DOHH2 (cell line): ENCODE data around the gene TFAP2C.

ENCODE experiments used
- H3F3A ChIP-seq: fragments of 200-600 bp; sonication (generic), shearing (Covaris generic); 2 replicates; pipeline ENCODE4 v1.6.0; 2016; ENCODE audit warnings: antibody characterized with exemption, mild to moderate bottlenecking; ENCODE audit not compliant: control insufficient read depth, insufficient read depth
- H3K27ac ChIP-seq: fragments of 200-600 bp; sonication (generic); 2 replicates; pipeline ENCODE4 v1.5.1; 2014; ENCODE audit warnings: low read depth, mild to moderate bottlenecking, low read length, moderate library complexity
- H3K27me3 ChIP-seq: fragments of 200-600 bp; sonication (generic); 2 replicates; pipeline ENCODE4 v1.6.1; 2014; ENCODE audit warnings: mild to moderate bottlenecking, low read length, mixed read lengths; ENCODE audit not compliant: control insufficient read depth
- H3K36me3 ChIP-seq: fragments of 200-600 bp; sonication (generic); 2 replicates; pipeline ENCODE4 v1.6.1; 2014; ENCODE audit warnings: mild to moderate bottlenecking, low read length, moderate library complexity, mixed read lengths; ENCODE audit not compliant: control insufficient read depth
- H3K4me1 ChIP-seq: fragments of 200-600 bp; sonication (generic); 2 replicates; pipeline ENCODE4 v1.6.1; 2014; ENCODE audit warnings: mild to moderate bottlenecking, low read length, mixed read lengths; ENCODE audit not compliant: control insufficient read depth
- H3K4me2 ChIP-seq: fragments of 200-600 bp; sonication (generic); 2 replicates; pipeline ENCODE4 v1.6.0; 2014; ENCODE audit warnings: mild to moderate bottlenecking, low read length, moderate library complexity
- H3K4me3 ChIP-seq: fragments of 200-600 bp; sonication (generic); 2 replicates; pipeline ENCODE4 v1.5.1; 2014; ENCODE audit warnings: mild to moderate bottlenecking, low read length, mixed read lengths
- H3K79me2 ChIP-seq: fragments of 200-600 bp; sonication (generic); 2 replicates; pipeline ENCODE4 v1.6.1; 2014; ENCODE audit warnings: mild to moderate bottlenecking, low read length, mixed read lengths; ENCODE audit not compliant: control insufficient read depth
- H3K9me2 ChIP-seq: fragments of 200-600 bp; sonication (generic); replicated peaks from 2 replicates; pipeline ENCODE4 v1.6.1; 2014; ENCODE audit warnings: mild to moderate bottlenecking, low read length, mixed read lengths; ENCODE audit not compliant: control insufficient read depth
- H3K9me3 ChIP-seq: fragments of 200-600 bp; sonication (generic); 2 replicates; pipeline ENCODE4 v1.6.1; 2014; ENCODE audit warnings: antibody characterized with exemption, low read length, mixed read lengths; ENCODE audit not compliant: control insufficient read depth, insufficient read depth
- H4K20me1 ChIP-seq: fragments of 200-600 bp; sonication (generic); 2 replicates; pipeline ENCODE4 v1.6.0; 2014; ENCODE audit warnings: low read depth, mild to moderate bottlenecking, antibody characterized with exemption, low read length, moderate library complexity; ENCODE audit not compliant: control insufficient read depth, insufficient read depth
- CTCF ChIP-seq: fragments of 200-600 bp; sonication (generic); IDR thresholded peaks from one replicate; pipeline ENCODE4 v1.5.1; 2014; ENCODE audit warnings: antibody characterized with exemption, mild to moderate bottlenecking, low read depth, low read length; ENCODE audit not compliant: poor library complexity, severe bottlenecking
- EZH2phosphoT487 ChIP-seq: fragments of 200-600 bp; sonication (generic); IDR thresholded peaks from 2 replicates; pipeline ENCODE4 v1.6.1; 2017; ENCODE audit warnings: borderline replicate concordance, mild to moderate bottlenecking, antibody characterized with exemption, low read length, moderate library complexity, mixed read lengths

TFAP2C gene

DNA sequence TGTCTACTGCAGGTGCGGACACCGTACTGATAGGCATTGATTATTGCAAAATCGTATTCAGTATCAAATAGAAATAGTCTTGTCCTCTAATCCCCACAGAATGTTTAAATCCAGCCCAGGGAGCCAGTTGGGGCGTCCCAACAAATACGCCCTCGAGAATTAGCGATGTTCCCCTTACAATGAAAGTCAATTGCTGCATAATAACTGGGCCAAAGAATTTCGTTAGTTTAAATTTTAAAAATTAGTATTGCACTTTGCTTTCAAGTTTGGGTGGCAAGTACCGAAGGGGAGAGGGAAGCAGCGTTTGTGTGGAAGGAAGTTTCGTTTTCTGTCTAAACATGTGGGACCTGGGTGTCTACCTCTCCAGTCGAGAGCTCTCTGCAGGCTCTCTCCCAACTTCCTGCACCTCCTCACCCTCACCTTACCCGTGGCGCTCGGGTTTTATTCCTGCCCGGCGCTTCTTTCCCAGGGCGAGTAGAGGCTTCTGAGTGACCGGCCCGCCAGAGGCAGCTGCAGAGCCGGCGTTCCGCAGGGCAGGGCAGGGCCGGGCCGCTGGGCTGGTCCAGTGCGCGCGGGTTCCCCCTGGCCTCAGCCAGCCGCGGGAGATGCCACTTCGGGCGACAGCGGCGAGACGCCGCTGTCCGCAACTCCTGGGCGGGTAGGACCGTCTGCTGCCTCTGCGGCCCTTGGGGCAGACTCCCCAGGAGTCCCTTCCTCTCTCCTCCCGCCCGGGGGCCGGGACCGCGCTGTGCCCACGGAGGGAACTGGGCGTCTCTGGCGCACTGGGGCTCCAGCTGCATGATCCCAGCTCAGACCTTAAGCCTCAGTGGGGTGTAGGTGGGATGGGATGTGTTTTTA is 862 bp upstream of the TFAP2C start:
- Histone ChIP-seq H3F3A (no peaks in the 10 kb centered on the region), H4K20me1 (no peaks in the 10 kb centered on the region), H3K4me1 (no peaks in the 10 kb centered on the region), H3K4me2 (no peak overlapping the region), H3K4me3 (no peak overlapping the region), H3K27ac (no peak overlapping the region), H3K27me3 (no peaks in the 10 kb centered on the region), H3K9me2 (no peaks in the 10 kb centered on the region), H3K9me3 (no peaks in the 10 kb centered on the region), H3K36me3 (no peaks in the 10 kb centered on the region), H3K79me2 (no peaks in the 10 kb centered on the region)
- TF ChIP-seq CTCF (no peak), EZH2phosphoT487 (no peak)

GRCh38 chr20:56629464-56630085 is 469 bp downstream of the TFAP2C start:
- Histone ChIP-seq H3K27ac (no peak overlapping the region), H3K4me2 (no peak overlapping the region), H3K79me2 (no peaks in the 10 kb centered on the region), H3F3A (no peaks in the 10 kb centered on the region), H3K4me1 (no peaks in the 10 kb centered on the region), H4K20me1 (no peaks in the 10 kb centered on the region), H3K27me3 (peaks cover 3% of the 10 kb centered on the region; the same call in 1 of the 2 replicates), H3K4me3 (no peak overlapping the region), H3K36me3 (no peaks in the 10 kb centered on the region), H3K9me3 (no peaks in the 10 kb centered on the region), H3K9me2 (no peaks in the 10 kb centered on the region)
- TF ChIP-seq CTCF (no peak), EZH2phosphoT487 (no peak)

DNA sequence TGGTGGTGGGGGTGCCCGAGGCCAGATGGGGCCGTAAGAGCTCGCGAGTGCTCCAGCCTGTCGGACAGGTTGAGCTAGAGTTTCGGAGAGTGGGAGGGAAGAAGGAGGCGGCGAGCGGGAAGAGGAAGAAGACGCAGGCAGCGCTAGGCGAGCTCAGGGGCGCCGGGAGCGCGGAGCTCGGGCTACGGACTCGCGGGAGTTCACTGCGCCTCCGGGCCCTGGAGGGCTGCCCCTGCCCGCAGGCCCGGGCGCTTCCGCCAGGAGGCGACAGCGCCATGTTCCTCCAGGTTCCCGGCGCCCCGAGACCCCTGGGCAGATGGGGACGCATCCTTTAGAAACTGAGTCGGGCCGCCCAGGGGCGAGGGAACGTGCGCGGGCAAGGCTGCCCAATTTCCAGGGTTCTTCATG is 984 bp downstream of the TFAP2C start:
- Histone ChIP-seq H3K27ac (no peak overlapping the region), H3K4me2 (no peak overlapping the region)

More for the DNA sequence above, 984 bp downstream of the TFAP2C start:
- Histone ChIP-seq H3K9me2 (no peaks in the 10 kb centered on the region), H4K20me1 (no peaks in the 10 kb centered on the region), H3K36me3 (no peaks in the 10 kb centered on the region), H3K9me3 (no peaks in the 10 kb centered on the region), H3K4me1 (no peaks in the 10 kb centered on the region), H3K27me3 (peaks cover 3% of the 10 kb centered on the region; the same call in 1 of the 2 replicates), H3K79me2 (no peaks in the 10 kb centered on the region), H3F3A (no peaks in the 10 kb centered on the region), H3K4me3 (no peak overlapping the region)
- TF ChIP-seq EZH2phosphoT487 (no peak), CTCF (no peak)
